Measurements from ENCODE around the gene CDH8. TPM values are rescaled to one million over a fixed set of nuclear protein-coding genes. Genes with fewer than 3 reads are reported as not detected.
"Not testable (repeated sequence)": the region's sequence is repeated elsewhere in the genome, so short reads cannot be mapped to it uniquely, and the experiment has no call there.

The CDH8 gene
- total RNA-seq, 1 experiment from 2014 or later: not detected

- Histone ChIP-seq H3K4me3 (no peak overlapping the region), H3K9me3 (no peaks in the 10 kb centered on the region), H3K27me3 (no peaks in the 10 kb centered on the region), H3K36me3 (no peaks in the 10 kb centered on the region)
- no peak for DNase-seq
Measured at GRCh38 chr16:61797296-61797795, 238.9 kb downstream of the CDH8 start.

DNA sequence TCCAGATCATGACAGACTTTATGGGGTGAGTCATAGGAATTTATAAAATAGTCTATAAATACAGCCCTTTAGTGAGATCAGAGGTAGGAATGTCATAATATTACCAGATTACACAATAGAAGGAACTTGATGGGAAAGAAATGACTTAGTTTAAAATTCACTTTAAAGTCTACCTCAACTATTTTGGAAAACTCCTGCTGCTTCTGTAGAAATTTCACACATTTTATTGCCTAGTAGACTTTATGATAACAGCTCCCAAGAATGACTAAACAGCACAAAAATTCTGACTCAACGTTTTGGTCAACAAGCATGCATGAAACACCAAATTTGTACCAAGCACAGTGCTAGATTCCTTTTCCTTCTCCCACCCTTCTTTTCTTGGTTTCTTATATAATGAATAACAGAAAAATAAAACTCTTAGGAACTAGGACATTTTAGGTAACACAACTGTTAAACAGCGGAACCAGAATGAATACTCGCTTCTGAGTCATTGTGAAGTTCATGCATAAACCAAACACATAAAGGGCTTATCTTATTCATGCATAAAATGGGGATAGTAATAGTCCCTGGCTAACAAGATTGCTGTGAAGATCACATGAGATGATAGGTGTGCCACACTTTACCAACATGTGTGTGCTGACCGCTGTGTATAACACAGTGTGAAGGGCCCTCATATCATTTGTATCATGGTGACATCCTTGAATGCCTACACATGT lies 243.9 kb downstream of the CDH8 start:
- Histone ChIP-seq H3K27me3 (no peaks in the 10 kb centered on the region), H3K4me3 (no peak overlapping the region), H3K36me3 (no peaks in the 10 kb centered on the region), H3K9me3 (no peaks in the 10 kb centered on the region)
- peak; percentile 4 for DNase-seq

DNA sequence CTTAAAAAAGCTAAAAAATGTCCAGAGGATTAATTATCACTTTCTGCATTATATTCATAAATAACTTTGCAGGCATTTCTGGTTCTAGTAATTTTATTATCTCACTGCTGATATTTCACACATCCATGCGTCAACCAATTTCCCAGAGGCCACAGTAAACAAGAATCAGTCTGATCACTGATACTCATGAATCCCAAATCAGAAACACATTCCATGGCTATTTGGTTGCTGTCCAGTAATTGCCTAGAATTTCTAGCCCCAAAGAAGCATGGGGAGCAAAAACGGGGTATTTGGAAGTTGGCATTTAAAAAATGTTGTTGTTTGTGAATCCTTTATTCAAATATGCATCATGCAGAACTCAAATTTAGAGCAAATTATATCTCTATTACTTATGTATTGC lies 244.8 kb downstream of the CDH8 start:
- H3K36me3 ChIP-seq: no peaks in the 10 kb centered on the region
- no peaks in the 10 kb centered on the region for H3K27me3 ChIP-seq
- DNase-seq: no peak
- no peaks in the 10 kb centered on the region for H3K9me3 ChIP-seq
- no peak overlapping the region for H3K4me3 ChIP-seq

DNA sequence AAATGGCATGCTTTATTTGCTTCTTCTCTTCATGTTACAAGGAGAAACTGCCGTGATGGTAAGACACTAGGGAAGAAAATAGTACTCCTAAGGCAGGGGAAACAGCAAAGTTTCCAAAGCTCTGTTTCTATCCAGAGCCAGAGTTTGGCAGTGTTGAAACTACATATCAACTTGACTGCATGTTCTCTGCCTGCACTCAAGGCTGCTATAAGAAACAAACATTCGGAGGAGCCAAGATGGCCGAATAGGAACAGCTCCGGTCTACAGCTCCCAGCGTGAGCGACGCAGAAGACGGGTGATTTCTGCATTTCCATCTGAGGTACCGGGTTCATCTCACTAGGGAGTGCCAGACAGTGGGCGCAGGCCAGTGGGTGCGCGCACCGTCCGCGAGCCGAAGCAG lies 254.4 kb downstream of the CDH8 start:
- H3K27me3 ChIP-seq, H3K9me3 ChIP-seq, H3K4me3 ChIP-seq, DNase-seq, H3K36me3 ChIP-seq: not testable (repeated sequence)

- H3K4me3 ChIP-seq: no peak overlapping the region
- H3K36me3 ChIP-seq: no peaks in the 10 kb centered on the region
- DNase-seq: no peak
- H3K9me3 ChIP-seq: no peaks in the 10 kb centered on the region
- H3K27me3 ChIP-seq: no peaks in the 10 kb centered on the region
Measured at GRCh38 chr16:61780161-61780560, 256.1 kb downstream of the CDH8 start.

GRCh38 chr16:61770301-61770700 lies 265.9 kb downstream of the CDH8 start:
- Histone ChIP-seq H3K27me3 (no peaks in the 10 kb centered on the region), H3K36me3 (no peaks in the 10 kb centered on the region), H3K9me3 (no peaks in the 10 kb centered on the region), H3K4me3 (no peak overlapping the region)
- no peak for DNase-seq

DNA sequence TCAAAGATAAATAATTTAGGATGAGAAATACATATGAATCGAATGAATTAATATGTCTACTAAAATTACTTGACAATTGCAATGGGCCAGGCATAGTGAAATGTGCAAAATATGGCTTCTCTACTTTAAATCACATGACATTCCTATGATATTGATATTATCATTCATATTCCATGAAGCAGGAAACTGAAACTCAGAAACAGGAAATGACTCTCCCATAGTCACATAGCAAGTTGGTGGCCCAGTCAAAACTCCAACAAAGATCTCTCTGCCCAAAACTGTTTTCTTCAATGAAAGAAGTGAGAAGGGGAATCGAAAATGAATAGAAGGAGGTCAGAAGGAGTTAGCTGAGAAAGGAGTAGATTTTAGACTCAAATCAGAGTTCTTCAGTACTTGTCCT lies 272.2 kb downstream of the CDH8 start:
- Histone ChIP-seq H3K27me3 (no peaks in the 10 kb centered on the region), H3K4me3 (no peak overlapping the region), H3K36me3 (no peaks in the 10 kb centered on the region), H3K9me3 (no peaks in the 10 kb centered on the region)
- no peak for DNase-seq

GRCh38 chr16:61763013-61763412 lies 273.2 kb downstream of the CDH8 start:
- H3K27me3 ChIP-seq: no peaks in the 10 kb centered on the region
- H3K4me3 ChIP-seq: no peak overlapping the region
- no peaks in the 10 kb centered on the region for H3K9me3 ChIP-seq
- no peaks in the 10 kb centered on the region for H3K36me3 ChIP-seq
- DNase-seq: no peak

- no peak overlapping the region for H3K4me3 ChIP-seq
- H3K36me3 ChIP-seq: no peaks in the 10 kb centered on the region
- DNase-seq: no peak
- H3K9me3 ChIP-seq: no peaks in the 10 kb centered on the region
- H3K27me3 ChIP-seq: no peaks in the 10 kb centered on the region
Measured at GRCh38 chr16:61730997-61731396, 305.2 kb downstream of the CDH8 start.

GRCh38 chr16:61726701-61727100 lies 309.5 kb downstream of the CDH8 start:
- no peaks in the 10 kb centered on the region for H3K27me3 ChIP-seq
- no peak overlapping the region for H3K4me3 ChIP-seq
- DNase-seq: no peak
- H3K9me3 ChIP-seq: no peaks in the 10 kb centered on the region
- H3K36me3 ChIP-seq: no peaks in the 10 kb centered on the region

DNA sequence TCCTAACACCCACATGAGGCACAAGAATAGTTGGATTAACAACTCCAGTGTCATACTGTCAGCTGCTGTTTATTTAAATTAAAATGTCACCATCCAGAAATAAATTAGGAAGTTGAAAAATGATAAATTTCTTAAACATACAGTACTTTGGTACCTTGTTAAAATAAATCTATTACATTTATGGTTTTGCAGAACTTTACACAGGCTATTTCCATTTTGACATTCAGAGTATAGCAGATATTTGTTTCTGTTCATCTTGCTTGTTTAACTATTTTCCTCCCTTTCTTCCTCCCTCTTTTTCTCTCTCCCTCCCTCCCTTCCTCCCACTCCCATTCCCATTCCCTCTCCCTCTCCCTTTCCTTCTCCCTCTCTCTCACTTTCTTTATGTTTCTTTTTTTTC lies 310.1 kb downstream of the CDH8 start:
- no peaks in the 10 kb centered on the region for H3K9me3 ChIP-seq
- H3K27me3 ChIP-seq: no peaks in the 10 kb centered on the region
- DNase-seq: no peak
- no peak overlapping the region for H3K4me3 ChIP-seq
- H3K36me3 ChIP-seq: no peaks in the 10 kb centered on the region

- Histone ChIP-seq H3K4me3 (no peak overlapping the region), H3K27me3 (no peaks in the 10 kb centered on the region), H3K9me3 (no peaks in the 10 kb centered on the region), H3K36me3 (no peaks in the 10 kb centered on the region)
- no peak for DNase-seq
Measured at GRCh38 chr16:61721544-61721943, 314.7 kb downstream of the CDH8 start.

DNA sequence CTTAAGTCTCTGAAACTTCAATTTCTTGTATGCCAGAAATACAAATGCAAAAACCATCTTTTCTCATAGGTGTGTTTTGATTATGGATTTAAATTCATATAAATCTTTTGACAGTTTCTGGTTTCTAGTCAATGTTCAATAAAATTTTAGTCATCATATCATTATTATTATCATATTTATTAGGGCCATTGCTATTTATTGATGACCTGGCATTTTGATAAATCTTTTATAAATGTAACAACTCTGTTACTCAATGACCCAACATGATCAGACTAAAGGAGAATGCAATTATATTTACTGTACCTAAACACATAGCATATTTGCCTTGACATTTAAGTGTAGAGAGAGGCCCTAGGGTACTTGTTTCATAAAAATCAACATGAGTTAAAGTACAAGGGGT lies 320.8 kb downstream of the CDH8 start:
- DNase-seq: no peak
- no peaks in the 10 kb centered on the region for H3K27me3 ChIP-seq
- no peak overlapping the region for H3K4me3 ChIP-seq
- no peaks in the 10 kb centered on the region for H3K36me3 ChIP-seq
- H3K9me3 ChIP-seq: no peaks in the 10 kb centered on the region

- no peak for DNase-seq
- Histone ChIP-seq H3K9me3 (no peaks in the 10 kb centered on the region), H3K4me3 (no peak overlapping the region), H3K36me3 (no peaks in the 10 kb centered on the region), H3K27me3 (no peaks in the 10 kb centered on the region)
Measured at GRCh38 chr16:61713787-61714186, 322.5 kb downstream of the CDH8 start.

DNA sequence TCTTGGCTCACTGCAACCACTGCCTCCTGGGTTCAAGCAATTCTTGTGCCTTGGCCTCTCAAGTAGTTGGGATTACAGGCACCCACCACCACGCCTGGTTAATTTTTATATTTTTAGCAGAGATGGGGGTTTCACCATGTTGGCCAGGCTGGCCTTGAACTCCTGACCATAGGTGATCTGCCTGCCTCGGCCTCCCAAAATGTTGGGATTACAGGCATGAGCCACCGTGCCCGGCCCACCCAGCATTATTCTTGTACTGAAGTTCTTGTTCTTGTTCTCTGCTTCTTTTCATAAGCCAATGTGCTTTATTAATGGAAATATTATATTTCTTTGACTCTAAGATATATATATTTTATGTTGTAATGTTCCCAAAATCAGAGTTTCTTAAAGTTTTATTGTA lies 336.6 kb downstream of the CDH8 start:
- H3K36me3 ChIP-seq, DNase-seq, H3K27me3 ChIP-seq, H3K4me3 ChIP-seq, H3K9me3 ChIP-seq: not testable (repeated sequence)

- H3K27me3 ChIP-seq: no peaks in the 10 kb centered on the region
- H3K9me3 ChIP-seq: no peaks in the 10 kb centered on the region
- H3K4me3 ChIP-seq: no peak overlapping the region
- no peaks in the 10 kb centered on the region for H3K36me3 ChIP-seq
- no peak for DNase-seq
Measured at GRCh38 chr16:61684541-61684940, 351.7 kb downstream of the CDH8 start.

DNA sequence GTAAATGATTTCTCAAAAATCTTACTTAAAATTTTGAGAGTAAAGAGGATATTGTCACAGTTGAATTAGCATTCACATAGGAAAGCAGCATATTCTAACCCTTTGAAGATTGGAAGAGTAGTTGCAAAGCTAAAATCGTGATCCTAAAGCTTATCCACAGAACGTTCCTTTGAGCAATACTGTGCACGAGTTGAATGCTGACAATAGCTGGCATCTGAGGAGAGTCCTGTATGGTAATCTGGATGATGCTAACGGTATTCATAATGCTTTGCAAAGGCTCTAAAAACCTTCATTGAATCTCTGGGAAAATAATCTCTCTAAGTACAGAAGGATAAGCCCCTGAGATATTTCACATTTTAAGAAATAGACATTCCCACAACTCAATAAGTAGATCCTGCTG lies 354.6 kb downstream of the CDH8 start:
- no peaks in the 10 kb centered on the region for H3K9me3 ChIP-seq
- no peaks in the 10 kb centered on the region for H3K27me3 ChIP-seq

DNA sequence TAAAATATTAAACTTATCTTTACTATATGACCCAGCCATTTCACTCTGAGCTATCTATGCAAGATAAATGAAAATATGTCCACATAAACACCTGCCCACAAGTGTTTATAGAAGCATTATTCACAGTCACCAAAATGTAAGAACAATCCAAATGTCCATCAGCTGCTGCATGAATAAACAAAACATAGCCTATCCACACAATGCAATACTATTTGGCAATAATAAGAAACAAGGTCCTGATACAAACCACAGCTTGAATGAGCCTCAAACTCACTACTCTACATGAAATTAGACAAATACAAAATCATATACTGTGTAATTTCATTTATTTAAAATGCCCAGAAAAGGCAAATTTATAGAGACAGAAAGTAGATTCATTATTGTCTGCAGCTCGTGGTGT lies 355.1 kb downstream of the CDH8 start:
- DNase-seq: no peak
- H3K9me3 ChIP-seq: no peaks in the 10 kb centered on the region
- no peaks in the 10 kb centered on the region for H3K36me3 ChIP-seq
- H3K4me3 ChIP-seq: no peak overlapping the region
- H3K27me3 ChIP-seq: no peaks in the 10 kb centered on the region

More for the DNA sequence above, 354.6 kb downstream of the CDH8 start:
- Histone ChIP-seq H3K4me3 (no peak overlapping the region), H3K36me3 (no peaks in the 10 kb centered on the region)
- no peak for DNase-seq

Data from MG63 (cell line).